NCI-H69 (cell line): Measurements from ENCODE around the gene KDM4B.

Source experiments
- DNase-seq: peaks from one replicate; lab custom pipeline; 2025; lab: John Stamatoyannopoulos, UW

Gene KDM4B

GRCh38 chr19:5107432-5108122 is 138.7 kb downstream of the KDM4B start:
- no peak for DNase-seq

- no peak for DNase-seq
Observed at GRCh38 chr19:5108123-5108596, 139.2 kb downstream of the KDM4B start.

GRCh38 chr19:5108866-5109265 is 140.0 kb downstream of the KDM4B start:
- DNase-seq, result no peak

- DNase-seq, result no peak
Observed at GRCh38 chr19:5109560-5109959, 140.6 kb downstream of the KDM4B start.

GRCh38 chr19:5110546-5110945 is 141.6 kb downstream of the KDM4B start:
- DNase-seq, result no peak

- no peak for DNase-seq
Observed at GRCh38 chr19:5111051-5111450, 142.1 kb downstream of the KDM4B start.

GRCh38 chr19:5112175-5112574 is 143.3 kb downstream of the KDM4B start:
- no peak for DNase-seq

- DNase-seq, result peak; percentile 65
Observed at GRCh38 chr19:5112681-5113575, 144.0 kb downstream of the KDM4B start.

GRCh38 chr19:5113633-5114586 is 145.0 kb downstream of the KDM4B start:
- no peak for DNase-seq

GRCh38 chr19:5114727-5115126 is 145.8 kb downstream of the KDM4B start:
- no peak for DNase-seq

GRCh38 chr19:5115351-5115750 is 146.4 kb downstream of the KDM4B start:
- DNase-seq, result no peak

- DNase-seq, result no peak
Observed at GRCh38 chr19:5115771-5116202, 146.9 kb downstream of the KDM4B start.

GRCh38 chr19:5116292-5116691 is 147.4 kb downstream of the KDM4B start:
- DNase-seq, result no peak

GRCh38 chr19:5117421-5117820 is 148.5 kb downstream of the KDM4B start:
- no peak for DNase-seq

- no peak for DNase-seq
Observed at GRCh38 chr19:5118026-5118425, 149.1 kb downstream of the KDM4B start.

GRCh38 chr19:5119297-5119998 is 150.5 kb downstream of the KDM4B start:
- no peak for DNase-seq

- DNase-seq, result no peak
Observed at GRCh38 chr19:5120321-5120720, 151.4 kb downstream of the KDM4B start.

- DNase-seq, result no peak
Observed at GRCh38 chr19:5120833-5121232, 151.9 kb downstream of the KDM4B start.

GRCh38 chr19:5121266-5122120 is 152.6 kb downstream of the KDM4B start:
- DNase-seq, result no peak

GRCh38 chr19:5122121-5122400 is 153.1 kb downstream of the KDM4B start:
- no peak for DNase-seq
